ENCODE results near the gene PHACTR3.

DNA sequence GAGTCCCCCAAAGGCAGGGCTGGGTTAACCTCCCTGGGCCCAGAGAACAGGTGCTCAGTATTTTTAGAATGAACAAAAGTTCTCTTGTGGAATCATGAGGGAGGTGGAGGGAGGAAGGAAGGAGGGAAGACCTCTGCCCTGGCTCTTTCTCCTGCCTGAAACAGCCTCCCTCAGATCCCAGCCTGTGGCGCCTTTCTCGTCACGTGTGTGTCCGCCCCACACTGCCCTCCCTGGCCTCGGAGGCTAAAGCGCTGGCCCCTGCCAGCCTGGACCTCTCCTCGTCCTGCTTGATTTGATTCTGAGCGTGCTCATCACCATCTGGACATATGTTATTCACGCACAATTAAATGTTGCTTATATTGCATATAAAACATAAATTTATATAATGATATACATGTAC is 40.9 kb downstream of the PHACTR3 start:
- TF ChIP-seq EZH2 (IDR thresholded peaks at IDR 0.05; ENCODE audit: low read depth, low read length, severe bottlenecking) (no peak), RAD21 (IDR thresholded peaks at IDR 0.05 in 1 of 2, conservative IDR thresholded peaks at IDR 0.05 in 1 of 2; ENCODE audit: low read depth in 2 of 2, low read length in 2 of 2) (no peak)
- TF ChIP-seq, protein P1, sequence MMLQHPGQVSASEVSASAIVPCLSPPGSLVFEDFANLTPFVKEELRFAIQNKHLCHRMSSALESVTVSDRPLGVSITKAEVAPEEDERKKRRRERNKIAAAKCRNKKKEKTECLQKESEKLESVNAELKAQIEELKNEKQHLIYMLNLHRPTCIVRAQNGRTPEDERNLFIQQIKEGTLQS (IDR thresholded peaks at IDR 0.05; ENCODE audit: insufficient read depth, low read depth, low read length) = no peak
